HG03139 (cell line): ENCODE results near the gene PTPRM.

Experiments
- ATAC-seq: cut with Tn5 transposase; IDR thresholded peaks from one replicate; pipeline ENCODE4 v1.9.1; 2021; ENCODE audit not compliant: unreplicated experiment

The PTPRM gene

GRCh38 chr18:7566567-7567473 lies at the start of gene PTPRM:
Gene PTPRM (plus strand): TSS chr18:7567316. CDS start chr18:7567819, 503 bp downstream.
- peak; percentile 65 for ATAC-seq

GRCh38 chr18:7517852-7518251 lies 49.3 kb upstream of the PTPRM start:
- ATAC-seq, result no peak

- no peak for ATAC-seq
Observed at GRCh38 chr18:7520200-7520785, 46.8 kb upstream of the PTPRM start.

GRCh38 chr18:7521226-7521856 lies 45.8 kb upstream of the PTPRM start:
- ATAC-seq, result no peak

- ATAC-seq, result no peak
Observed at GRCh38 chr18:7523772-7524171, 43.3 kb upstream of the PTPRM start.

- ATAC-seq, result no peak
Observed at GRCh38 chr18:7524786-7525185, 42.3 kb upstream of the PTPRM start.

- ATAC-seq, result no peak
Observed at GRCh38 chr18:7532942-7533341, 34.2 kb upstream of the PTPRM start.

- ATAC-seq, result no peak
Observed at GRCh38 chr18:7535436-7536205, 31.5 kb upstream of the PTPRM start.

- no peak for ATAC-seq
Observed at GRCh38 chr18:7537145-7537544, 30.0 kb upstream of the PTPRM start.

GRCh38 chr18:7541835-7542234 lies 25.3 kb upstream of the PTPRM start:
- no peak for ATAC-seq

GRCh38 chr18:7544686-7545085 lies 22.4 kb upstream of the PTPRM start:
- ATAC-seq, result no peak

- ATAC-seq, result no peak
Observed at GRCh38 chr18:7545734-7546133, 21.4 kb upstream of the PTPRM start.

GRCh38 chr18:7548221-7548620 lies 18.9 kb upstream of the PTPRM start:
- ATAC-seq, result no peak

GRCh38 chr18:7548721-7549120 lies 18.4 kb upstream of the PTPRM start:
- ATAC-seq, result no peak

- ATAC-seq, result no peak
Observed at GRCh38 chr18:7557973-7558372, 9.1 kb upstream of the PTPRM start.

- no peak for ATAC-seq
Observed at GRCh38 chr18:7558769-7559168, 8.3 kb upstream of the PTPRM start.

- no peak for ATAC-seq
Observed at GRCh38 chr18:7559709-7560319, 7.3 kb upstream of the PTPRM start.

- ATAC-seq, result no peak
Observed at GRCh38 chr18:7561909-7562460, 5.1 kb upstream of the PTPRM start.

- ATAC-seq, result no peak
Observed at GRCh38 chr18:7562491-7562890, 4.6 kb upstream of the PTPRM start.

- ATAC-seq, result no peak
Observed at GRCh38 chr18:7565677-7566076, 1.4 kb upstream of the PTPRM start.

- ATAC-seq, result no peak
Observed at GRCh38 chr18:7566244-7566566, 911 bp upstream of the PTPRM start.
